Neural cell (in vitro differentiated cells): ENCODE measurements around the gene ATP9B.

ENCODE experiments used
- CTCF ChIP-seq: fragments of 450-650 bp; IDR thresholded peaks from 2 replicates; pipeline ENCODE4 v1.5.1; 2014; ENCODE audit warnings: antibody characterized with exemption, mild to moderate bottlenecking, moderate library complexity; ENCODE audit not compliant: poor library complexity, severe bottlenecking
- EZH2 ChIP-seq: fragments of 200-600, 300-800 bp; shearing (Covaris generic), sonication (generic); IDR thresholded peaks from 2 replicates; pipeline ENCODE4 v1.6.1; 2014; ENCODE audit warnings: antibody characterized with exemption, low read length, borderline replicate concordance, mild to moderate bottlenecking; ENCODE audit not compliant: insufficient read depth, poor library complexity, severe bottlenecking
- POLR2AphosphoS5 ChIP-seq: IDR thresholded peaks from 2 replicates; pipeline ENCODE4 v1.6.1; 2012

- TF ChIP-seq POLR2AphosphoS5: peak; percentile 61
- TF ChIP-seq CTCF: peak; percentile 38
- no peak for TF ChIP-seq EZH2
These were observed at the start of gene ATP9B for GRCh38 chr18:79068937-79069716.
